SK-N-SH (cell line): Measurements from ENCODE around the gene CST3. TPM values are rescaled to one million over a fixed set of nuclear protein-coding genes. Genes with fewer than 3 reads are reported as not detected.

Experiments
- CTCF ChIA-PET: fragments of 300-600, 350-600 bp; formaldehyde crosslinking; extraction: SDS; loops from one replicate; lab custom pipeline; 2021; lab: Yijun Ruan, JAX
- POLR2A ChIA-PET: fragments of 350-600 bp; sonication (Branson Sonifier 250); formaldehyde crosslinking; extraction: SDS; loops from one replicate; lab custom pipeline; 2020; ENCODE audit warnings: antibody characterized with exemption, inconsistent platforms; lab: Yijun Ruan, JAX
- DNase-seq: peaks from one replicate; pipeline ENCODE4 v3.0.0; 2012
- H2AFZ ChIP-seq: fragments of 200-600 bp; sonication (generic); 2 replicates; pipeline ENCODE4 v1.8.1; 2016; ENCODE audit warnings: antibody characterized with exemption, mild to moderate bottlenecking, low read depth
- H3F3A ChIP-seq: fragments of 200-600 bp; sonication (generic); replicated peaks from 2 replicates; pipeline ENCODE3; 2016; ENCODE audit warnings: antibody characterized with exemption, mild to moderate bottlenecking; ENCODE audit not compliant: insufficient read depth
- H3K27ac ChIP-seq, 2 experiments: fragments of 200-500 bp in 1 of 2; fragments of 200-600 bp in 1 of 2; sonication (Bioruptor generic) in 1 of 2; sonication (generic), shearing (Covaris generic) in 1 of 2; 2 replicates each; pipeline versions ENCODE4 v1.5.1 to v1.6.1; 2014 to 2016; ENCODE audit warnings: low read depth in 2 of 2, inconsistent platforms in 1 of 2, low read length in 1 of 2, mild to moderate bottlenecking in 1 of 2, mixed read lengths in 1 of 2
- H3K27me3 ChIP-seq: fragments of 200-600 bp; sonication (generic), shearing (Covaris generic); 2 replicates; pipeline ENCODE4 v1.6.1; 2016; ENCODE audit warnings: mixed run types; ENCODE audit not compliant: insufficient read depth
- H3K36me3 ChIP-seq, 2 experiments: fragments of 200-500 bp in 1 of 2; fragments of 200-600 bp in 1 of 2; sonication (Bioruptor generic) in 1 of 2; sonication (generic) in 1 of 2; replicated peaks in 1 of 2; 2 replicates each; pipeline versions ENCODE3 to v1.5.1; 2014 to 2016; ENCODE audit warnings: low read length in 1 of 2, mild to moderate bottlenecking in 1 of 2; ENCODE audit not compliant: insufficient read depth in 2 of 2, control insufficient read depth in 1 of 2
- H3K4me1 ChIP-seq, 2 experiments: fragments of 200-500 bp in 1 of 2; fragments of 200-600 bp in 1 of 2; sonication (Bioruptor generic) in 1 of 2; sonication (generic), shearing (Covaris generic) in 1 of 2; 2 replicates each; pipeline versions ENCODE4 v1.5.1 to v1.6.1; 2014 to 2016; ENCODE audit warnings: low read depth in 1 of 2, low read length in 1 of 2, mixed run types in 1 of 2; ENCODE audit not compliant: insufficient read depth in 2 of 2, control insufficient read depth in 1 of 2
- H3K4me2 ChIP-seq: fragments of 200-600 bp; sonication (generic), shearing (Covaris generic); 2 replicates; pipeline ENCODE4 v1.6.1; 2017; ENCODE audit warnings: mixed run types
- H3K4me3 ChIP-seq, 2 experiments: fragments of 200-500 bp in 1 of 2; fragments of 200-600 bp in 1 of 2; sonication (Bioruptor generic) in 1 of 2; sonication (generic), shearing (Covaris generic) in 1 of 2; 2 replicates each; pipeline versions ENCODE4 v1.5.1 to v1.8.1; 2014 to 2016; ENCODE audit warnings: low read depth in 2 of 2, inconsistent platforms in 1 of 2, low read length in 1 of 2, mild to moderate bottlenecking in 1 of 2, mixed read lengths in 1 of 2, moderate library complexity in 1 of 2
- H3K79me2 ChIP-seq: fragments of 200-600 bp; sonication (generic); 2 replicates; pipeline ENCODE4 v1.8.1; 2017; ENCODE audit warnings: mild to moderate bottlenecking; ENCODE audit not compliant: insufficient read depth
- H3K9ac ChIP-seq: fragments of 200-600 bp; sonication (generic); 2 replicates; pipeline ENCODE4 v1.6.1; 2017; ENCODE audit warnings: mixed run types
- H3K9me2 ChIP-seq: fragments of 200-600 bp; sonication (generic); 2 replicates; pipeline ENCODE4 v1.6.1; 2017; ENCODE audit warnings: mixed run types
- H3K9me3 ChIP-seq: fragments of 200-600 bp; sonication (generic); 2 replicates; pipeline ENCODE4 v1.6.1; 2017; ENCODE audit warnings: mixed run types, mild to moderate bottlenecking, moderate library complexity
- H4K20me1 ChIP-seq: fragments of 200-600 bp; sonication (generic); 2 replicates; pipeline ENCODE4 v1.6.1; 2017; ENCODE audit warnings: mild to moderate bottlenecking, mixed run types; ENCODE audit not compliant: insufficient read depth
- EP300 ChIP-seq, 2 experiments: IDR thresholded peaks; 2 replicates each; pipeline versions ENCODE4 v1.4.0 to v1.6.1; 2012; ENCODE audit warnings: borderline replicate concordance in 1 of 2, low read depth in 1 of 2, low read length in 1 of 2
- FOSL2 ChIP-seq: IDR thresholded peaks from 2 replicates; pipeline ENCODE4 v1.4.0; 2012; ENCODE audit warnings: low read depth, mild to moderate bottlenecking, moderate library complexity, borderline replicate concordance
- FOXJ3 ChIP-seq: sonication (generic); formaldehyde crosslinking; IDR thresholded peaks from 2 replicates; pipeline ENCODE4 v1.5.1; 2020; ENCODE audit warnings: mild to moderate bottlenecking, missing genetic modification reagents
- GABPA ChIP-seq: IDR thresholded peaks from 2 replicates; pipeline ENCODE4 v1.4.0; 2012; ENCODE audit warnings: low read depth, mild to moderate bottlenecking
- IRF3 ChIP-seq: fragments of 150-350 bp; IDR thresholded peaks from 2 replicates; pipeline ENCODE4 v1.6.1; 2016; ENCODE audit warnings: mild to moderate bottlenecking, low read depth, low read length
- JUND ChIP-seq: IDR thresholded peaks from 2 replicates; pipeline ENCODE4 v1.4.0; 2012
- MAX ChIP-seq: IDR thresholded peaks from 2 replicates; pipeline ENCODE4 v1.4.0; 2012; ENCODE audit warnings: low read depth
- RFX5 ChIP-seq: IDR thresholded peaks from 2 replicates; pipeline ENCODE4 v1.6.1; 2012; ENCODE audit warnings: mild to moderate bottlenecking, improper control_type of control experiment, low read length
- RXRA ChIP-seq: IDR thresholded peaks from 2 replicates; pipeline ENCODE4 v1.4.0; 2012; ENCODE audit warnings: low read depth, mild to moderate bottlenecking, borderline replicate concordance
- SMC3 ChIP-seq: IDR thresholded peaks from 2 replicates; pipeline ENCODE4 v1.6.1; 2012; ENCODE audit warnings: low read depth, low read length, improper control_type of control experiment
- TEAD4 ChIP-seq: IDR thresholded peaks from 2 replicates; pipeline ENCODE4 v1.4.0; 2012; ENCODE audit warnings: mild to moderate bottlenecking, borderline replicate concordance; ENCODE audit not compliant: insufficient read depth
- USF2 ChIP-seq: fragments of 150-350 bp; IDR thresholded peaks from 2 replicates; pipeline ENCODE4 v1.6.1; 2017; ENCODE audit warnings: antibody characterized with exemption, low read length, low read depth, borderline replicate concordance
- WGBS: methylation state at CpG from one replicate; pipeline ENCODE4 v1.1.6; 2017; ENCODE audit warnings: low lambda C conversion rate; 5-methylcytosine and 5-hydroxymethylcytosine counted together
- polyA plus RNA-seq, 3 experiments: library from polyadenylated mRNA; depleted of rRNA; stranded (reverse); fragments of >200 nt; gene quantifications; 2 replicates each; pipeline ENCODE4 v1.2.3, GENCODE V29; 2012
- TF ChIP-seq, protein P1 (sequence below): fragments of 200-600 bp; sonication (generic); IDR thresholded peaks from 2 replicates; pipeline ENCODE4 v1.6.1; 2017; ENCODE audit warnings: antibody characterized with exemption, mild to moderate bottlenecking, moderate library complexity

CST3 gene
- polyA plus RNA-seq, 1 of the 3 experiments (the other 2 are of a cell fraction), result 428 TPM

DNA sequence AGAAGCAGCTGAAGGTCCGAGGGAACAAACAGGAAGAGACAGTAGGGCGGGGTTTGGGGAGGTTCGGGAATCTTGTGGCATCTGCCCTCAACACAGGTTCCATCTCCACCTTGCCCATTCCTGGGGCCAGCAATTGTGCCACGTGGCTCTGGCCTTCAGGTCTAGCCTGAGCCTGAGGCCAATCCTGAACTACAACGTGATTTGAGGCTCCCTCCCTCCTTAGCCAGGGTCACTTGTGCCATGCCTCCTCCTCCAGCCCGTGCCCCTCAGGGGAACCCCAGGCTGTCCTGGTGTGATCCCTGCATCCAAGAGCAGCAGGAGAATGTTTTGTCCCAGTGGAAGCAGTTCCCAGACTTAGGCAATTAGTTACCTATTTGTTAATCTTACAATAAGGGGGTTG is 35.1 kb downstream of the CST3 start:
- Histone ChIP-seq H3K27ac (no peak overlapping the region), H3K9me3 (no peaks in the 10 kb centered on the region), H3K4me3 (no peak overlapping the region), H3K36me3 (no peaks in the 10 kb centered on the region), H2AFZ (no peak overlapping the region), H3K4me2 (no peak overlapping the region), H3K27me3 (peaks cover 39% of the 10 kb centered on the region; the same call in 1 of the 2 replicates), H4K20me1 (no peaks in the 10 kb centered on the region), H3F3A (no peaks in the 10 kb centered on the region), H3K9ac (no peak overlapping the region), H3K9me2 (no peaks in the 10 kb centered on the region), H3K79me2 (no peaks in the 10 kb centered on the region), H3K4me1 (no peaks in the 10 kb centered on the region)
- ChIA-PET CTCF (interaction anchor here (9.5 kb wide), 1 partner anchor 160 kb away, joined by 92 read pairs; no protein-coding TSS in a partner anchor), POLR2A (no interaction called here)
- DNase-seq, result no peak
- TF ChIP-seq RFX5, result no peak
- 5% methylated on average over 5 of the region's 6 CpGs for WGBS

DNA sequence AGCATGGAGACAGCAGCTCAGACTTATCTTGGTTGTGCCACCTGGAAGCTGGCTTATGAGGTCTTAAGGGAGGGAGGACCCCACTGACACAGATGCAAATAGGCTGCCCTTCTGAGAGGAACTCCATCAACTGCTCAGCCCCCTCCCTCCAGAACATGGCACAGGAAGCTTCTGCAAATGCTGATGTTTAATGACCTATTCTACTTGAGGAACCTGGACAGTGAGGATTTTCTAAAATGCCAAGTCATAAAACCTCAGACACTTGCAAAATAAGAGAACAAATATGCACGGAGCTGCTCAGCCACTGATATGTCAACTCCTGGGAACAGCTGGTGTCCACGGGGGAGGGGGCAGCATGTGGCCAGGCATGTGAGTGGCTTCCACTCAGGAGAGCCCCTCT is 35.5 kb downstream of the CST3 start:
- H3F3A ChIP-seq, result no peaks in the 10 kb centered on the region
- no peaks in the 10 kb centered on the region for H3K4me1 ChIP-seq
- H3K9me3 ChIP-seq, result no peaks in the 10 kb centered on the region
- ChIA-PET CTCF (no interaction called here), POLR2A (no interaction called here)
- no peaks in the 10 kb centered on the region for H3K9me2 ChIP-seq
- H2AFZ ChIP-seq, result no peak overlapping the region
- no peak for DNase-seq
- 0% methylated on average over 2 of the region's 2 CpGs for WGBS
- no peaks in the 10 kb centered on the region for H3K79me2 ChIP-seq
- no peak for TF ChIP-seq EP300 (IDR thresholded peaks at IDR 0.05; ENCODE audit: borderline replicate concordance in 1 of 2, low read depth in 1 of 2, low read length in 1 of 2)
- TF ChIP-seq FOSL2, result no peak
- no peak for TF ChIP-seq IRF3
- TF ChIP-seq SMC3, result no peak
- TF ChIP-seq USF2, result no peak
- TF ChIP-seq TEAD4, result no peak
- no peak for TF ChIP-seq MAX
- TF ChIP-seq GABPA, result no peak
- no peak for TF ChIP-seq RXRA
- no peak for TF ChIP-seq RFX5
- no peak for TF ChIP-seq JUND
- no peak for TF ChIP-seq FOXJ3 (CRISPR knock-in tag)
- TF ChIP-seq, protein P1, sequence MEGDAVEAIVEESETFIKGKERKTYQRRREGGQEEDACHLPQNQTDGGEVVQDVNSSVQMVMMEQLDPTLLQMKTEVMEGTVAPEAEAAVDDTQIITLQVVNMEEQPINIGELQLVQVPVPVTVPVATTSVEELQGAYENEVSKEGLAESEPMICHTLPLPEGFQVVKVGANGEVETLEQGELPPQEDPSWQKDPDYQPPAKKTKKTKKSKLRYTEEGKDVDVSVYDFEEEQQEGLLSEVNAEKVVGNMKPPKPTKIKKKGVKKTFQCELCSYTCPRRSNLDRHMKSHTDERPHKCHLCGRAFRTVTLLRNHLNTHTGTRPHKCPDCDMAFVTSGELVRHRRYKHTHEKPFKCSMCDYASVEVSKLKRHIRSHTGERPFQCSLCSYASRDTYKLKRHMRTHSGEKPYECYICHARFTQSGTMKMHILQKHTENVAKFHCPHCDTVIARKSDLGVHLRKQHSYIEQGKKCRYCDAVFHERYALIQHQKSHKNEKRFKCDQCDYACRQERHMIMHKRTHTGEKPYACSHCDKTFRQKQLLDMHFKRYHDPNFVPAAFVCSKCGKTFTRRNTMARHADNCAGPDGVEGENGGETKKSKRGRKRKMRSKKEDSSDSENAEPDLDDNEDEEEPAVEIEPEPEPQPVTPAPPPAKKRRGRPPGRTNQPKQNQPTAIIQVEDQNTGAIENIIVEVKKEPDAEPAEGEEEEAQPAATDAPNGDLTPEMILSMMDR, result no peak
- H3K4me2 ChIP-seq, result no peak overlapping the region
- no peaks in the 10 kb centered on the region for H4K20me1 ChIP-seq
- H3K4me3 ChIP-seq, result no peak overlapping the region
- no peak overlapping the region for H3K9ac ChIP-seq
- H3K36me3 ChIP-seq, result no peaks in the 10 kb centered on the region
- H3K27me3 ChIP-seq, result peaks cover 39% of the 10 kb centered on the region; the same call in 1 of the 2 replicates
- no peak overlapping the region for H3K27ac ChIP-seq
